Ammon's horn (tissue), 1 donor: ENCODE results near the gene SIGLEC14.
A peak's percentile ranks its signal among the peaks of the same experiment; 100 is the strongest.

ENCODE experiments used
- DNase-seq: peaks from one replicate; pipeline ENCODE4 v3.0.0-alpha.2; 2016; ENCODE audit warnings: low spot score

Gene SIGLEC14

GRCh38 chr19:51621178-51621577 lies 25.4 kb downstream of the SIGLEC14 start:
- no peak for DNase-seq

DNA sequence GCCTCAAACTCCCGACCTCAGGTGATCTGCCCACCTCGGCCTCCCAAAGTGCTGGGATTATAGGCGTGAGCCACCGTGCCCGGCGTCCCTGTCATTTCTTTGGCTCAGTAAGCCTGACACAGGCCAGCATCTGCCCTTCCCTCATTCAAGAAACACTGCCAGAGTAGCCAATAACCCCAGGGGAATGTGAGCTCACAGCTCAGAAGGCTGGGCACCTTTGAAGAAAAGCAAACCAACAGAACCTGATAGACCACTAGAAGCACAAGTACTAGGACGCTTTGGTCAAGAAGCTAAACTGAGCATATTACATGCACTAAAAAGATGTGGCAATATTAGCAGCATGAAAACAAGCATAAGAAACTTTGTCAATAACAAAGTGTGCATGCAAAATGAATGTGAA lies 30.6 kb downstream of the SIGLEC14 start:
- DNase-seq = no peak

- no peak for DNase-seq
Observed at GRCh38 chr19:51614789-51615188, 31.8 kb downstream of the SIGLEC14 start.

GRCh38 chr19:51610576-51610975 lies 36.0 kb downstream of the SIGLEC14 start:
- no peak for DNase-seq

GRCh38 chr19:51607920-51608562 lies 38.6 kb downstream of the SIGLEC14 start:
- DNase-seq = peak; percentile 64

DNA sequence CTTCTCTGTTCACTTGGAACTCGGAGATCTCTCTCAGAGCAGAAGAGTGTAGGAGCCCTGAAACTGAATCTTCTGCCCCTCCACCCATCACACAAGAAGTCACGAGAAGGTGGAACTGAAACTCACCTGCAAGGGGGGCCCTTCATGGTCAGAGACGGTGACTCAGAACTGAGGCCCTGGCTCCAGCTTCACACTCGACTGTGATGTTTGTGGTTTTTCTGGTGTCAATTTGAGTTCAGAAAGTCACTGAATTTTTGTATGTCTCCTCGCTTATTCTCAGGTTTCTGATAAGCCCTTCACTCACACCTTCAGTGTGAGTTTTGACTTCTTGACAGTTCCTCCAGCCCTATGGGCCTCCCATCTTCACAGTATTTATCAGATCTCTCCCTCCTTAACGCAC lies 39.5 kb downstream of the SIGLEC14 start:
- DNase-seq = no peak

DNA sequence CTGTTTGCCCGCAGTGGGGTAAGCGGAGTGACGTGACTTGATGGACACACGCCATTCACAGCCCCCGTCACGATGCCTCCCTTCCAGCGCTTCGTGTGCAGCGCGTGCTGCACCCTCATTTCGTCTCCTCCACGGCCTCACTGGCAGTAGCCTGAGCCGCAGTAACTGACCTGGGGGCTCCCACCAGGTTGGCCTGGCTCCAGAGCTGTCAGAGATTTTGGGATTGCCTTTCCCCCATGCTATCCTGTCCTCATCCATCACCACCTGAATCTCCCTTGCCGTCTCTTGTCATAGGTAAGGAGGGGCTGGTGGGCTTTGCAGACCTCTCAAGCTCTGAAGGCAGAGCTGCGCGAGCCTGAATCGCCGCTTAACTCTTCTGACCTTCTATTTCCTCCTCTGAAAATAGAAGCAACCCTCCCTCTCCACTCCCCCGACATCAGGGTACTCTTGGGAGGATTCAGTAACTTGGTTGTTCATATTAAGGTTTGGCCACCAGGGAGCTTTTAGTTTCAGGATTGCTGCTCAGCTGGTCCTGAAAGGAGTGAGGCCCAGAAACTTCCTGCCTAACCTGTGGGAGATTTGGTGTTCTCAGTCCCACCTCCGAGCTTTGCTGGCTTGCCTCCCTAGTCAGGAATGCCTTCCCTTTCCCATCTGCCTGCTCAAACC lies 44.3 kb downstream of the SIGLEC14 start:
- DNase-seq = no peak

GRCh38 chr19:51600940-51601580 lies 45.6 kb downstream of the SIGLEC14 start:
- no peak for DNase-seq

- no peak for DNase-seq
Observed at GRCh38 chr19:51599084-51599483, 47.5 kb downstream of the SIGLEC14 start.

DNA sequence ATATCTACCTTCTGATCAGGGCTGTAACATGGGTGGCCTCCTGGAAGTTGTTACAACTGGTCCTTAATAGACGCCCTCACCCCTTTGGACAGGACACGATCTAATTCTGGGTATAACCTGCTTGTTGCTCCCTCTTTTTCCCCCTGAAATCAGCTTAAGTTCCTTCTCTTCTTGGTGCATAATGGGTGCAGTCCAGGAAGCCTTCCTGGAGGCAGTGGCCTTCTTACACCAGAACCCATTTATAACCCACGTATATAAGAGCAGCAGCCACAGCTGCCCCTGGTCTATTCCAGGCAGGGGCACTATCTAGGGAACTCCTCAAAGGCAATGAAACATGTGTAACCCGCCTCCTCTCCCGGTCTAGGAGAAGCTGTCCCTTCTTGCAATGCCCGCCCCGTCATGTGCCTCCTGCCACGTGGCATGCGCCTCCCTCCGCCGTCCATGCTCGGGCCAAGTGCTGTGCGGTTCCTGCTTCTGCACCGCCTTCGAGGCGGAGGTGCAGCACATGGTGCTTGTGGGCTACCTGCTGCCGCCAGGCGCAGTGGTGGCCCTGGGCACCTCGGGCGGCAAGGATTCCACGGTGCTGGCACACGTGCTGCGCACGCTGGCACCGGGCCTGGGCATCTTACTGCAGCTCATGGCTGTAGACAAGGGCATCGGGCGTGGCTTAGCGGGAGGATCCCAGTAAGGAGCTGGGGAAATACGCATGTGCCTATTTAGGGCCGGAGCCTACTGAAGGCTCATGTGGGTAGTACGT lies 48.3 kb downstream of the SIGLEC14 start:
- no peak for DNase-seq

GRCh38 chr19:51595190-51596175 lies 51.1 kb downstream of the SIGLEC14 start:
- DNase-seq = no peak

GRCh38 chr19:51594774-51595109 lies 51.9 kb downstream of the SIGLEC14 start:
- no peak for DNase-seq

GRCh38 chr19:51593969-51594773 lies 52.5 kb downstream of the SIGLEC14 start:
- DNase-seq = peak; percentile 99

DNA sequence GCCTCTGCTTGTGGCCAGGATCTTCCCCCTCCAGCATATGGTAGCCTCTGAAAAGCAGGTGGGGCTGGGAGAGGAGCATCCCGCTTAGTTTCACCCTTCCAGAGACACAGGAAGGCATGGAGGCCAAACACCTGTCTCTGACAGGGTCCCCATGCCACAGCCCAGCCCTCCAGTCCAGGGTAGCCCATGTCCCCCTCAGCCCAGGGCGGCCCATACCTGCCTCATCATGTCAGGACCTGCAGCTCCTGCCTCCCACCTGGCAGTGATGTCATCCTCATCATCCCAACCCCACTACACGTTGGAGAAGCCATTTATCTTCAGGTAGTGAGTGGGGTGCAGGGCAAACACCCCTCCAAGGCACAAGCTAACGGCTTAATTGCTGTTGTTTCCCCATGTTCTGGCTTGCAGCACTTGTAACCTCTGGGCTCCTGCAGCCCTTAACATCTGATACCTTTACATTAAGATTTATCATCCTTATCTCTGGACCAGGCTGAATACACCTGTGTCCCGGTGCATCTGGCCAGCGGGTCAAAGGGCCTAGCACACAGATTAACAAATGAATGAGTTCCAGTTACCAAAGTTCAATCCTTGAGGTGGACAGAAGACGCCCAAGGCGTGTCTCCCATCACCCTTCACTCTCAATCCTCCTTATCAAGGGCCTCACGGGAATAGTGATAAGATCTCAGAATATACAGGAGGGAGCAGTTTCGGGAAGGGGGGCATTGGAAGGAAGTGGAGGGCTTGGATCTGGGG lies 53.3 kb downstream of the SIGLEC14 start:
- no peak for DNase-seq
